HG03066 (cell line): ENCODE results near the gene SPAG9.

Experiments
- ATAC-seq: cut with Tn5 transposase; IDR thresholded peaks from one replicate; pipeline ENCODE4 v1.9.1; 2021; ENCODE audit warnings: low read depth; ENCODE audit not compliant: unreplicated experiment

The SPAG9 gene

DNA sequence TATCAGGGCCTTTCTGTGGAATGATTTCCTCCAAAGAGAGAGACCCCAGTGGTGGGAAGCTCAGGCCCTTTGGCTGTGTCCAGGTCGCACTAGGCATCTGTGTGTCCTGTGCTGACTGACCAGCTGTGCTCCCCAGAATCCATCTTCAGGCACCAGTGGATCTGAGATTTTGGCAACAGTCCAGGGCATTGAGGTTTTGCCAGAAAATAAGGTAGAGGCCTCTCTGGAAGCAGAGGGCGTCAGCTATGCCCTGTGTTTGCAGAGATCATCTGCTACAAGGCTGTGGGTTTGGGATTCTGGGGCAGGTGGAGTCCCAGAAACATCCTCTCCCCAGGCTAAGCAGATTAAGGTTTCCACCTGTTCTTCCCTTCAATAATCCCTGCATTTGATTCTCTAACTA is 197.1 kb downstream of the SPAG9 start:
- no peak for ATAC-seq

DNA sequence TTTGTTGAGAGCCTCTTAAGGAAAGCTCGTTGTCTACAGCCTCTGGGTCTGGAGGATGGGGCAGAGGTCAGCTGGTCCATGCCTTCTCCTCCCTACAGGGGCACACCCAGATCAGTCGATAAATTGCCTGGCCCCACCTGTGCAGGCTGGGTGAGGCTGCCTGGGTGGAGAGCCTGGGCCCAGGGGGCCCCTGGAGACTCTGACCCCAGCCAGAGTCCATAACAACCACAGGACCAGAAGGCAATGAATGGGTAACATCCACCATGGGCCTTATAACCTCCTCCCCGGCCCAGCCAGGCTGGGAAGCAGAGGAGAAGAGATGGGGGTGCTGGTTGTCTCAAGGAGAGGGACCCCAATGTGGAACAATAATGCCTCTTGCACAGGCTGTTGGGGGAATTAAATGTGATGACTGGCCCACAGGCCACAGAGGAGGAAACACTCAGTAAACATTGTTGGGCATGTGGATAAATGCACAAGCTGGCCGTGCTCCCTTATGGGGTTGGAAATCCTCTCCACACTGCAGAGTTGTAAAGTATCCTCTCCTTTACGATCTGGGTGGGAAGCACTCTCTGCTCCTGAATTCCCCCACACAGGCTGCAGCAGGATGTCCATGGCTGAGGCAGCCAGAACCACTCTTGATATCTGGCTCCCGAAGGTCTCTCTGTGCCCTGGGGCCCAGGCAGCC is 197.8 kb downstream of the SPAG9 start:
- no peak for ATAC-seq

DNA sequence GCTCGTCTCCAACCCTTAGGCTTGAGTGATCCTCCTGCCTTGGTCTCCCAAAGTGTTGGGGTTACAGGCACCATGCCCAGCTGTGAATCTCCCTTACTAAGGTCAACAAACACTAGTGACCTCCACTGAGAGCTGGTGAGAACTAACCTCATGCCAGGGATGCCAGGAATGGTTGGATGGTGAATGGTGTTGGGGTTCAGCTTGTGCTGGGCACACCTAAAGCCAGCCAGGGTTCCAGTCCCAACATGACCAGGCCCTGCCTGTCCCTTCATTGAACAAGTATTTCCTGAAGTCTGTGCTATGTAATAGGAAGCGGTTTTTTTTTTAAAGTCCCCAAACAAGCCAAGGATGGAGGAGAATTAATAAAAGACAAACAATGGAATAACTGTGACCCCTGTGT is 198.6 kb downstream of the SPAG9 start:
- ATAC-seq: no peak

DNA sequence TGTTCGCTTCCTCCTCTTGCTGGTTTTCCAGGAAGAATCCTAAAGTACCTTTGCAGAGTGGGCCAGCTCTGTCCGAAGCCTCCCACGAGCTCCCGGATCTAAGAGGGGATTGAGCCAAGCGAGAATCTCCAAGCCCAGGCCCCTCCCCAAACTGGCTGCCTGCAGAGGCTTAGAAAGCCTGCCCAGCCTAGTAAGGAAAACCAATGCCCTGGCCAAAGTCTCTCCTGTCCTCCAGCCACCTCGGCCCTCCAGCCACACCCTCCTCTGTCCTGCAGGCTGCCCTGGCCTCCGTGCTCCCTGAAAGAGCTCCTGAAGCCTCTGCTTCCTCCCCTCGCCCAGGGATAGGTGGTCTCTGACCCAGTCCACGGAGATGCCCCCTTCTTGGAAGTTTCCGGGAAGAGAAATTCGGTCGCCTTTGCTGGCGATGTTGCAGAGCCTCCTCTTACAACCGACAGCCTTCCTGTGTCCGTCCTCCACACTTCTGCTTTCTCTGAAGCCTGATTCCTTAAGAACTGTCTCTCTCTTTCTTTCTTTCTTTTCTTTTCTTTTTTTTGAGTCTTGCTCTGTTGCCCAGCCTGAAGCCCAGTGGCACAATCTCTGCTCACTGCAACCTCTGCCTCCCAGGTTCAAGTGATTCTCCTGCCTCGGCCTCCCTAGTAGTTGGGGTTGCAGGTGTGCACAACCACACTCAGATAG is 199.6 kb downstream of the SPAG9 start:
- no peak for ATAC-seq

DNA sequence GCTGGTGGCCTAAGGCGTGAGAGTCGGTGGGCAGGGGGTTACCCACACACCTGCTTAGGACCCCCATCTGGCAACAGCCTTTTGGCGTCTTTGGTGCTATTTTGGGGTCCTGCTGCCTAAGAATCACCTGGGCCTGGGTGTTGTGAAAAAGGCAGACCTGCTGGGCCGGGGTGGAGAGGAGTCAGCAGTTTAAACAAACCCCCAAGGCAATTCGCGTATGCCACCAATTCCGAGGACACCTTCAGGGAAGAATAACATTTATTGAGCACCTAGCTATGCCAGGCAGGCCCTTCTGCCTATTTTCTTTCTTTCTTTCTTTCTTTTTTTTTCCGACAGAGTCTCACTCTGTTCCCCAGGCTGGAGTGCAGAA is 200.6 kb downstream of the SPAG9 start:
- no peak for ATAC-seq

DNA sequence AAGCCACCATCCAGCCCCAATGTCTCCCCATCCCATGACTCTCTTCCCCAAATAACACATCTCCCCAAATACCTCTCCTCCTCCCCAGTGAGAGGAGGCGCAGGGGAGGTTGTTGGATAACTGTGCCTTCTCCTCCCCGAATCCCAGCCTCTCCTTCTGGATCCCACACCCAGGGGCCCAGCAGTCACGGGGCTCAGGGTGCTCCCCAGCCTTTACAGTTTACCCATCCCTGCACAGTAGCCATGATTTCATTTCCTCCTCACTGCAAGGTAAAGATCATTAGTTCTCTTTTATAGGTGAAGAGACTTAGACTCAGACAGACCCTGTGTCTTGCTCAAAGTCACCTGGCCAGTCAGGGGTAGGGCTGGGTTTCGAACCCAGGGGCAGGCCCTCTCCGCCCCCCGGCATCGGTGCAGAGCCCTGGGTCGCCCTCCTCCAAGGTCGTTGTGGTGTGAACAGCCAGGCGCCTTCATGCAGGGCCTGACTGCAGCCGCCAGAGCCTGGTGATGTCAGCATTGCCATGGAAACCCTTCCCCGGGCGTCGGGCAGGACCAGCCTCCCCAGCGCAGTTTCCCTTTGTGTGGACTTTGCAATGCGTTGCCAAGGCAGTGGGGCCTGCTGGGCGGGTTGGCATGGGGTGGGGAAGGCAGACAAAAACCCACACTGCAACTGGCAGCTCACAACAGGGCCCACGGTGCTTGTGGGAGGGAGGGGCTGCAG is 201.2 kb downstream of the SPAG9 start:
- no peak for ATAC-seq

DNA sequence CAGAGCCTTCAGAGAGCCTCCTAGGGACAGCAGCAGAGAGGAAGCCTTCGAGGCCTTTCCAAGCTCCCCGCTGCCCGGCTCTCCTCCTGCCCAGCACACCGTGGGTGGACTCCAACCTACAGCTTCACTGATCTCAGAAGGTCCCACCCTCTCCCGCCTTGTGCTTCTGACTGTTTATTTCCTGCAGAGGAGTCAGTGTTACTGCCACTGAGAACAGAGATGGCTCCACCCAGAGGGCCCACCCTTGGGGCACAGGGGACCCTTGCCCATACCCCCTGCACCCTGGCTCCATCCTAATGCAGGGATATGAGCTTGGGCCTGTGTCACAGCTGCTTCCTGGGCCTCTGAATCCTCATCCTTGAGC is 201.8 kb downstream of the SPAG9 start:
- ATAC-seq: no peak

DNA sequence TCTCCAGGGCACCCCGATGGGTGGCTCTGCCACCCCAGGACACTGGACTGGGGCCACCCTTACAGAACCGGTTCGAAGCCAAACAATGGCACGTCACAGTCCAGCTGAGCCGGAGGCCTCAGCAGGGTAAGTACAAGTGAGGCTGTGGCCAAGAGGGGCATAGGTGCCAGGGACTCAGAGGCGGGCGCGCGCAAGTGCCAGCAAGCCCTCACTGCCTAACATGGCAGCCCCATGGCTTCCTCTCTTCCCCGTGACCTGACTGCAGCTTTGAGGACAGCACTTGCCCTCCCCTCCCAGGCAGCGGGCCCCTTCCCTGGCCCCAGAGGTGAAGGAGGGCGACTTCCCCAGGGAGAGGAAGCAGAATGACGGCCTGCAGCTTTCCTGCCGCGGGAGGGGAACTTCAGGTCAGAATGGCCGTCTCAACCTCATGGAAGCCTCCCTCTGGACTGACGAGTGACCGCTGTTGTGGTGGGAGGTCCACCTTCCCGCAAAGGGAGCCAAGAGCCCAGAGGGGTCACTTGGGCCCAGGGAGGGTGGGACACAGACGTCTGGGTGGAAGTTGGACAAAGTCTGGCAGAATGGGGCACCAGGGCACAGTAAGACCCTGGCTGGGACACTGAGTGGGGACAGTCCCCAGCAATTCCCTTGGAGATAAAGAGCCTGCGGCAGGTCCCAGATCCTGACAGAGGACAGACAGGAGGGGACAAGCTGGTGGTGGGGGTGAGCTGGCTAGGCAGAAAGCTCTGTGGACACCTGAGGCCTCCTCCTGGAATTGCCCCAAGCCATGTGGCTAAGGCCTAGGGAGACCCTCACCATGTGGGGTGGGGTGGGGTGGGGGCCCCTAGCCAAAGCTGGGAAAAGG is 202.4 kb downstream of the SPAG9 start:
- ATAC-seq: no peak

DNA sequence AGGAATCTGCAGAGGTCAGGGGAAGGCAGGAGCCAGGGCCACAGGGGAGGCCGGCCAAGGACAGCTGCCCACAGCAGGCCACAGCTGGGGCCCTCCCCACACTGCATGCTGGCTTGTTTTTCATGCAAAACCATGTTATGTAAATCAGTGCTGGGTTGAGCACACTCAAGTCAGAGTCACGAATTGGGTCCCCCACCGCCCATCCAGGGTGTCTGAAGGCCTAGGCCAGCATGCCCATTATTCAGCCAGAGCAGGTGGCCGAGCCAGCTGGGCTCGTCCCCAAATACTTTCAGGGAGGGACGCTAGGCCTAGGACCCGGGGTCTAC is 203.3 kb downstream of the SPAG9 start:
- ATAC-seq: no peak

DNA sequence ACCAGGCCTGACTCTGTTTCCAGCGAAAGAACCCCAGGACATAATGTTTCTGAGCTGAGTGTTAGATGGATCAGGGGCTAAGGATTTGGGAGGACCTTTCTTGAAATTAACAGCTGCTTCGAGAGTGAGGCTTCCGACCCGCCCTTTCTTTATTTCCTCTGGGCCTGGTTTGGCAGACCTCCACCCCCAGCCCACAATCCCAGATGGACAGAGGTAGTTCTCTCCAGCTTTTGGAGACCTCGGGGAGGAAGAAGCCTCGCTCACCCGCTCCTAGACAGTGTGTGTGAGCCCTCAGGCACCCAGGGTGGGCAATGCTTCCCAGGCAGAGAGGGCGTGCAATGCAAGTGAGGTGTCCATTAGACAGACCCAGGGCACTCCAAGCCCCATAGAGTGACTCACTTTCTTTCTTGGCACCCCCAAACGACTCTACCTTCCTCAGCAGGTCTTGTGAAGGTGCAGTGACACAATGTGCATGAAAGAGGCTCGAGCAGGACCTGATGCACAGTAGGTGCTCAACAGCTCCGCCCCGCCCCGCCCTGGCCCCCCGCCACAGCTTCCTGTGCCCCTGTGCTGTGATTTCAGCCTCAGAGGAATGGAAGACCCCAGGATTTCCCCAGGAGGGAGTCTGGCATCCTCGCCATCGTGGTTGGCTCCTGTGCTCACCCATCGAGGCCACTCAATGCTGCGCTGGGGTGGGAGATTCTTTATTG is 203.8 kb downstream of the SPAG9 start:
- ATAC-seq: no peak

DNA sequence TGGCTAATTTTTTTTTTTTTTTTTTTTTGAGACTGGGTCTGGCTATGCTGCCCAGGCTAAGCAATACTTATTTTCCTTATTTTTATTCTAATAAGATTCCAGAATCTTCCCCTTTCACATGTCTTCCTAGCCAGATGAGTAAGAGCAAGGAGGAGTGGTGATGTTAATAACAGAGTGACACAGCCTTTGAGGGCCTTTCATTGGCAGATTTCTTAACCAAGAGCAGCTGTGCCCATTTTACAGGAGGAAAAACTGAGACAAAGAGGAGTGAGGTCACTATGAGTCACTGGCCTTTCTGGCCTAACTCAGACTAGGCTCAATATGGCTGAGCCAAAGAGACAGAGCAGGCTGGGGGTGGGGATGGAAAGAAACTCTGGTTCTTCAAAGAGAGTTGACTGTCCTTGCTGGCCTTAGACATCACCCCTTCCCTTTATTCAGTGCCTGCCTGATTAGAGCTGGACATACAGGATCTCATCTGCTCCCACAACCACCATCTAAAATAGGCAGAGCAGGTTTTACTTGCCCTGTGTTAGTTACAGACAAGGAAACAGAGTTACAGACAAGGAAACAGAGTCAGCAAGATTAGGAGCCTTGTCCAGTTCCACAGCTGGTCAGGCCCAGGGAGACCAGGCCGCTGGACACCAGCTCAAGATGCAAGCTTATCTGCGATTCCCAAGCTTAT is 204.5 kb downstream of the SPAG9 start:
- ATAC-seq: no peak

DNA sequence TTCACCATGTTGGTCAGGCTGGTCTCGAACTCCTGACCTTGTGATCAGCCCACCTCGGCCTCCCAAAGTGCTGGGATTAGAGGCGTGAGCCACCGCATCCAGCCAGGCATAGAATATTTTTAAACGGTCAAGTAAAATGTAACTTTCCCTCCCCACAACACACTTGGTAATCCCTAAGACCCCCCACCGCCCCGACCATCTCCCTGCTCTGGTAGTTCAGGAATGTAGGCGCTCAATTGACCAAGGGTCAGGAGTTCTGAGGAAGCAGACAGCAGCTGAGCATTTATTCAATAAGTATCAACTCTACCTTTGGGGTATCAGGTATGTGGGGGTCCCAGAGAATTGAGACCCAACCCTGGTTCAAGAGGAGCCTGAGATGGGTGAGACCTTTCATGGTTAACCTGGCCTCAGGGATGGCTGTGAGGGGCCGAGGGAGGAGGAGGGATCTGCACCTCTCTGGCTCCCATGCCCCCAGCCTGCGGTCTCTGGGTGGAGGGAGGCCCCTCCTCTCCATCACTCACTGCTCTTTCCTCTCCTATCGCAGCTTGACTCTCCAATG is 206.1 kb downstream of the SPAG9 start:
- no peak for ATAC-seq

DNA sequence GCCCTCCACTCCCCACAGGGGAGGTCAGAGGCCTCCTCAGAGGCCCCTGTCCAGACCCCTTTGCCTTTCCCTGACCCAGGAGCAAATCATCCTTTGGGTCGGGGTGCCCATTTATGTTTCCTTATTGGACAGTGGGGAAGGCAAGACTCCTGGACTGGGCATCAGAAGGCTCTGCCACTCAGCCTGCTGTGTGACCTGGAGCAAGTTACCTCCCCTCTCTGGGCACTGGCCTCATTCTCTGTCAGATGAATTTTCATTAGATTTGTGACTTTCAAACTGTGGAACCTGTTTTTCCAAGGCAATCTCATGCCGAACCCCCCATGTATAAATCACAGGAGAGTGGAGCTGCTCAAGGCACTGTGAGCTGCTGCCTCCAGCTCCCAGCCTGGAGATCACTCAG is 207.5 kb downstream of the SPAG9 start:
- no peak for ATAC-seq
